MCF 10A (cell line): Measurements from ENCODE around the gene SETBP1. TPM values are rescaled to one million over a fixed set of nuclear protein-coding genes. Genes with fewer than 3 reads are reported as not detected.

ENCODE experiments used
- BruUV-seq: library from RNA; stranded (reverse); fragments of 400-500 nt; replicated peaks from 2 replicates; lab custom pipeline; 2021; lab: Mats Ljungman, UMichigan
- CTCF ChIA-PET: fragments of 300-600 bp; sonication (Branson Sonifier 250); formaldehyde crosslinking; extraction: SDS; loops from one replicate; lab custom pipeline; 2021; ENCODE audit warnings: antibody characterized with exemption, inconsistent platforms; lab: Yijun Ruan, JAX
- POLR2A ChIA-PET: fragments of 300-600, 350-650 bp; sonication (Branson Sonifier 250); formaldehyde crosslinking; extraction: SDS; loops from one replicate; lab custom pipeline; 2020; ENCODE audit warnings: antibody characterized with exemption, inconsistent platforms; lab: Yijun Ruan, JAX
- DNase-seq: peaks from one replicate; pipeline ENCODE4 v3.0.0-alpha.2; 2018; ENCODE audit not compliant: unreplicated experiment
- H3K27ac Mint-ChIP-seq: one replicate; pipeline ENCODE4 v1.8.0; 2022; ENCODE audit warnings: mild to moderate bottlenecking, low read depth, mixed read lengths; ENCODE audit not compliant: unreplicated experiment
- H3K27me3 Mint-ChIP-seq: one replicate; pipeline ENCODE4 v1.8.0; 2022; ENCODE audit warnings: mixed read lengths; ENCODE audit not compliant: insufficient read depth, unreplicated experiment
- H3K36me3 Mint-ChIP-seq: one replicate; pipeline ENCODE4 v1.8.0; 2022; ENCODE audit warnings: mild to moderate bottlenecking, moderate library complexity, mixed read lengths; ENCODE audit not compliant: insufficient read depth, unreplicated experiment
- H3K4me1 Mint-ChIP-seq: one replicate; pipeline ENCODE4 v1.8.0; 2022; ENCODE audit warnings: mixed read lengths; ENCODE audit not compliant: insufficient read depth, unreplicated experiment
- H3K4me3 Mint-ChIP-seq: one replicate; pipeline ENCODE4 v1.8.0; 2022; ENCODE audit warnings: mild to moderate bottlenecking, moderate library complexity, mixed read lengths; ENCODE audit not compliant: unreplicated experiment
- H3K9me3 Mint-ChIP-seq: one replicate; pipeline ENCODE4 v1.8.0; 2022; ENCODE audit warnings: mixed read lengths; ENCODE audit not compliant: unreplicated experiment
- CTCF ChIP-seq: fragments of 200-600 bp; IDR thresholded peaks from one replicate; pipeline ENCODE4 v1.8.0; 2022; ENCODE audit warnings: antibody characterized with exemption, mild to moderate bottlenecking; ENCODE audit not compliant: unreplicated experiment
- intact Hi-C: fragments of 100-400 bp; cut with micrococcal nuclease; formaldehyde crosslinking; loops from 2 replicates; pipeline ENCODE4 v1.14.1; 2022
- total RNA-seq: library from RNA; stranded (reverse); gene quantifications from 2 replicates; pipeline ENCODE4 v1.2.3, GENCODE V29; 2022

The SETBP1 gene
- total RNA-seq, 1 experiment from 2014 or later, result 4.8 TPM

- H3K9me3 Mint-ChIP-seq, result no peaks in the 10 kb centered on the region
- ChIA-PET CTCF (interaction anchor here (1.2 to 1.4 kb wide), 3 partner anchors 10 to 87 kb away, joined by 3 to 4 read pairs (median 4); no protein-coding TSS in a partner anchor), POLR2A (interaction anchor here (0.6 kb wide), 1 partner anchor 1620 kb away, joined by 4 read pairs; no protein-coding TSS in a partner anchor)
Observed at GRCh38 chr18:44714376-44714775, 33.7 kb downstream of the SETBP1 start.

GRCh38 chr18:44715245-44715644 lies 34.6 kb downstream of the SETBP1 start:
- peaks cover 7% of the 10 kb centered on the region for H3K36me3 Mint-ChIP-seq
- POLR2A ChIA-PET, result no interaction called here

More at GRCh38 chr18:44714376-44714775, 33.7 kb downstream of the SETBP1 start:
- intact Hi-C loops, result no loop called here
- H3K27me3 Mint-ChIP-seq, result no peaks in the 10 kb centered on the region
- no peak overlapping the region for H3K27ac Mint-ChIP-seq
- H3K4me1 Mint-ChIP-seq, result peaks cover 19% of the 10 kb centered on the region
- no peak for DNase-seq
- peaks cover 3% of the 10 kb centered on the region for H3K36me3 Mint-ChIP-seq
- H3K4me3 Mint-ChIP-seq, result no peak overlapping the region
- BruUV-seq, result no TSS peak
- TF ChIP-seq CTCF, result no peak

GRCh38 chr18:44715842-44716241 lies 35.2 kb downstream of the SETBP1 start:
- no peak for DNase-seq
- Mint-ChIP-seq H3K9me3 (no peaks in the 10 kb centered on the region), H3K4me3 (no peak overlapping the region), H3K27me3 (no peaks in the 10 kb centered on the region), H3K27ac (no peak overlapping the region), H3K36me3 (peaks cover 7% of the 10 kb centered on the region), H3K4me1 (peaks cover 19% of the 10 kb centered on the region)
- no TSS peak for BruUV-seq
- ChIA-PET POLR2A (no interaction called here), CTCF (no interaction called here)
- TF ChIP-seq CTCF, result no peak
- intact Hi-C loops, result no loop called here

More at GRCh38 chr18:44715245-44715644, 34.6 kb downstream of the SETBP1 start:
- H3K9me3 Mint-ChIP-seq, result no peaks in the 10 kb centered on the region
- CTCF ChIA-PET, result interaction anchor here (0.6 to 1.4 kb wide), 4 partner anchors 9 to 996 kb away, joined by 3 to 4 read pairs (median 4); no protein-coding TSS in a partner anchor
- no peak for TF ChIP-seq CTCF
- intact Hi-C loops, result no loop called here
- DNase-seq, result no peak
- peaks cover 19% of the 10 kb centered on the region for H3K4me1 Mint-ChIP-seq
- BruUV-seq, result no TSS peak
- H3K4me3 Mint-ChIP-seq, result no peak overlapping the region
- no peaks in the 10 kb centered on the region for H3K27me3 Mint-ChIP-seq
- H3K27ac Mint-ChIP-seq, result no peak overlapping the region

GRCh38 chr18:44716697-44717163 lies 36.0 kb downstream of the SETBP1 start:
- ChIA-PET POLR2A (interaction anchor here (1.0 kb wide), 1 partner anchor 9 kb away, joined by 3 read pairs; no protein-coding TSS in a partner anchor), CTCF (interaction anchor here (1.0 kb wide), 1 partner anchor 668 kb away, joined by 3 read pairs; no protein-coding TSS in a partner anchor)
- Mint-ChIP-seq H3K4me3 (no peak overlapping the region), H3K36me3 (peaks cover 7% of the 10 kb centered on the region), H3K27ac (no peak overlapping the region), H3K27me3 (no peaks in the 10 kb centered on the region), H3K4me1 (peaks cover 19% of the 10 kb centered on the region), H3K9me3 (no peaks in the 10 kb centered on the region)
- BruUV-seq, result no TSS peak
- intact Hi-C loops, result no loop called here
- no peak for TF ChIP-seq CTCF
- peak; percentile 68 for DNase-seq
